HG02798 (cell line): ENCODE measurements around the gene ROBO1.

Experiments used
- ATAC-seq: cut with Tn5 transposase; IDR thresholded peaks from one replicate; pipeline ENCODE4 v1.9.1; 2021; ENCODE audit warnings: mild to moderate bottlenecking; ENCODE audit not compliant: unreplicated experiment, poor library complexity

Gene ROBO1

GRCh38 chr3:79257791-79258190 is 510.0 kb downstream of the ROBO1 start:
- ATAC-seq, result no peak

- ATAC-seq, result no peak
Measured at GRCh38 chr3:79255702-79256101, 512.1 kb downstream of the ROBO1 start.

- ATAC-seq, result no peak
Measured at GRCh38 chr3:79255292-79255691, 512.5 kb downstream of the ROBO1 start.

- ATAC-seq, result no peak
Measured at GRCh38 chr3:79253704-79254103, 514.1 kb downstream of the ROBO1 start.

- no peak for ATAC-seq
Measured at GRCh38 chr3:79253271-79253670, 514.5 kb downstream of the ROBO1 start.

- no peak for ATAC-seq
Measured at GRCh38 chr3:79250746-79251145, 517.1 kb downstream of the ROBO1 start.

- ATAC-seq, result no peak
Measured at GRCh38 chr3:79249701-79250100, 518.1 kb downstream of the ROBO1 start.

- ATAC-seq, result no peak
Measured at GRCh38 chr3:79247725-79248043, 520.1 kb downstream of the ROBO1 start.

GRCh38 chr3:79246875-79247724 is 520.7 kb downstream of the ROBO1 start:
- ATAC-seq, result no peak

- ATAC-seq, result no peak
Measured at GRCh38 chr3:79245284-79246138, 522.3 kb downstream of the ROBO1 start.

GRCh38 chr3:79236496-79236895 is 531.3 kb downstream of the ROBO1 start:
- ATAC-seq, result no peak

- ATAC-seq, result no peak
Measured at GRCh38 chr3:79233431-79234060, 534.3 kb downstream of the ROBO1 start.

- no peak for ATAC-seq
Measured at GRCh38 chr3:79230266-79230665, 537.5 kb downstream of the ROBO1 start.

- ATAC-seq, result no peak
Measured at GRCh38 chr3:79217096-79217495, 550.7 kb downstream of the ROBO1 start.

GRCh38 chr3:79215286-79215685 is 552.5 kb downstream of the ROBO1 start:
- no peak for ATAC-seq

- no peak for ATAC-seq
Measured at GRCh38 chr3:79211586-79212359, 556.0 kb downstream of the ROBO1 start.

GRCh38 chr3:79204351-79204750 is 563.4 kb downstream of the ROBO1 start:
- no peak for ATAC-seq

- no peak for ATAC-seq
Measured at GRCh38 chr3:79203144-79203519, 564.7 kb downstream of the ROBO1 start.

- ATAC-seq, result no peak
Measured at GRCh38 chr3:79202471-79203143, 565.2 kb downstream of the ROBO1 start.

- no peak for ATAC-seq
Measured at GRCh38 chr3:79200456-79200855, 567.3 kb downstream of the ROBO1 start.
